Thyroid gland (tissue), 4 donors: ENCODE measurements around the gene SOCS4. TPM values are rescaled to one million over a fixed set of nuclear protein-coding genes. Genes with fewer than 3 reads are reported as not detected.
"Not testable (repeated sequence)": the region's sequence is repeated elsewhere in the genome, so short reads cannot be mapped to it uniquely, and the experiment has no call there.

ENCODE experiments used
- DNase-seq, 2 donors: peaks; one replicate each; pipeline ENCODE4 v3.0.0-alpha.2; 2019
- H3K27ac ChIP-seq, 3 donors: fragments of 200-600 bp; sonication (generic); 1 replicate in 2 of 3; 2 replicates in 1 of 3; pipeline ENCODE4 v1.5.1; 2016 to 2019; ENCODE audit warnings: mild to moderate bottlenecking in 1 of 3, moderate library complexity in 1 of 3
- H3K27me3 ChIP-seq: fragments of 200-600 bp; sonication (generic); one replicate; pipeline ENCODE4 v1.5.1; 2019
- H3K36me3 ChIP-seq, 2 donors: fragments of 200-600 bp; sonication (generic); one replicate each; pipeline ENCODE4 v1.5.1; 2016 to 2019
- H3K4me1 ChIP-seq, 2 donors: fragments of 200-600 bp; sonication (generic); one replicate each; pipeline ENCODE4 v1.5.1; 2017 to 2019
- H3K4me3 ChIP-seq, 3 donors: fragments of 200-600 bp; sonication (generic); replicated peaks in 1 of 3; 1 replicate in 2 of 3; 2 replicates in 1 of 3; pipeline ENCODE4 v1.5.1; 2016; ENCODE audit warnings: mild to moderate bottlenecking in 1 of 3
- H3K9me3 ChIP-seq: fragments of 200-600 bp; sonication (generic); one replicate; pipeline ENCODE4 v1.5.1; 2017
- POLR2A ChIP-seq, 2 donors: fragments of 450-650 bp; IDR thresholded peaks; one replicate each; pipeline ENCODE4 v1.6.1; 2017; ENCODE audit warnings: antibody characterized with exemption in 2 of 2, mild to moderate bottlenecking in 2 of 2, moderate library complexity in 1 of 2
- WGBS, 2 donors: methylation state at CpG; one replicate each; pipeline ENCODE4 v1.1.5; 2017; 5-methylcytosine and 5-hydroxymethylcytosine counted together
- intact Hi-C: fragments of 100-400 bp; cut with DNase I; formaldehyde crosslinking; loops from one replicate; pipeline ENCODE4 v1.15.1; 2023
- total RNA-seq, 4 donors: library from RNA; depleted of rRNA; stranded (reverse); fragments of >200 nt; gene quantifications; one replicate each; pipeline ENCODE4 v1.2.3, GENCODE V29; 2016
- TF ChIP-seq, protein P1 (sequence below), 6 experiments: fragments of 200-600 bp in 3 of 6; fragments of 450-650 bp in 3 of 6; sonication (generic) in 3 of 6; IDR thresholded peaks; one replicate each; pipeline ENCODE4 v1.5.1; 2016 to 2019; ENCODE audit warnings: antibody characterized with exemption in 6 of 6, mild to moderate bottlenecking in 2 of 6, inconsistent platforms in 1 of 6, moderate library complexity in 1 of 6

Gene SOCS4
- total RNA-seq, 4 donors from 2014 or later, result 18.2 to 26.5 (median 19.7) TPM

DNA sequence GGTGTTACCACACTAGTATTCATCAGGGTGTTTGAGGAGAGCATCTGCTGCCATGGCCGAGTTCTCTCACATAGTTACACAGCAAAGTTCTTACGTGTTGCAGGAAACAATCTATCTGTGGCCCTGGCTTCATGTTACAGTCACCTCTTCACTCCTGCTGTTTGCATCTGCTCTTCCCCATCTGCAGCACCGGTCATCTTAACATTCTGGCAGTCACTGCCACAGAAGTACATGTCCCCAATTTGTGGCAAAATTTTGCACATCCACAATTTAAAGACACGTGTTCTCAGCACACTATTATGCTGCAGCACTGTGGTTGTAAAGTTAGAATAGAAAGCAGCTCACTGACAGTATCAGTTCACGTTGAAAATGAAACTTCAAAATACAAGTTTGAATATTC lies 47.6 kb downstream of the SOCS4 start:
- no peak for DNase-seq
- WGBS, 2 donors, result 34% methylated on average over 5 of the region's 5 CpGs

DNA sequence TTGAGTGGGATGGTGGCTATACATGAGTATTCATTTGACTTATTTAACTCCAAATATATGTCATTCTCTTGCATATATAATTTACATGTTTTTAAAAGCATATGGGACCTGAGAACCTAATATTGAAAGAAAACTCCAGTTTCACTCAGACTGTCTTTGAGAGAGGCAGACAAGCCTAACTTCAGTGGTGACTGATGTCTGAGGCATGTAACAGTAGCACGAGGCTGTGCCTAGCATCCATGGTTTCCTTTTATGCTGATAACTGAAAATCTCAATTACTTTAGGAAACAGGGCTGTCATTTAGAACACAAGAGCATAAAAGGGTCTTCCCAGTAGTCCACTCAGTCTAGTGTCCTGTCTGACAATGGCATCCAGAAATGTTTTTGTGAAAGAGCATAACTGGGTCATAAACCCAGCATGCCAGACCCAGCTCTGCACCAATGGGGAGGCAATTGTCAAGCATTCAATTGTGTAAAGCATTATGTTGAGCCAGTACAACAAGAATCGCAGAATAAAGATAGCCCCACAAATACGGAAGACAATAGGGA lies 48.7 kb downstream of the SOCS4 start:
- DNase-seq, result no peak
- intact Hi-C loops, result no loop called here
- TF ChIP-seq, protein P1, sequence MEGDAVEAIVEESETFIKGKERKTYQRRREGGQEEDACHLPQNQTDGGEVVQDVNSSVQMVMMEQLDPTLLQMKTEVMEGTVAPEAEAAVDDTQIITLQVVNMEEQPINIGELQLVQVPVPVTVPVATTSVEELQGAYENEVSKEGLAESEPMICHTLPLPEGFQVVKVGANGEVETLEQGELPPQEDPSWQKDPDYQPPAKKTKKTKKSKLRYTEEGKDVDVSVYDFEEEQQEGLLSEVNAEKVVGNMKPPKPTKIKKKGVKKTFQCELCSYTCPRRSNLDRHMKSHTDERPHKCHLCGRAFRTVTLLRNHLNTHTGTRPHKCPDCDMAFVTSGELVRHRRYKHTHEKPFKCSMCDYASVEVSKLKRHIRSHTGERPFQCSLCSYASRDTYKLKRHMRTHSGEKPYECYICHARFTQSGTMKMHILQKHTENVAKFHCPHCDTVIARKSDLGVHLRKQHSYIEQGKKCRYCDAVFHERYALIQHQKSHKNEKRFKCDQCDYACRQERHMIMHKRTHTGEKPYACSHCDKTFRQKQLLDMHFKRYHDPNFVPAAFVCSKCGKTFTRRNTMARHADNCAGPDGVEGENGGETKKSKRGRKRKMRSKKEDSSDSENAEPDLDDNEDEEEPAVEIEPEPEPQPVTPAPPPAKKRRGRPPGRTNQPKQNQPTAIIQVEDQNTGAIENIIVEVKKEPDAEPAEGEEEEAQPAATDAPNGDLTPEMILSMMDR (IDR thresholded peaks at IDR 0.05), result no peak
- no peak for TF ChIP-seq POLR2A (IDR thresholded peaks at IDR 0.05)
- no peak overlapping the region for H3K4me3 ChIP-seq
- no peaks in the 10 kb centered on the region for H3K27me3 ChIP-seq
- 89 to 95% methylated on average over 3 of the region's 3 CpGs for WGBS, 2 donors
- peaks cover 9 to 19% of the 10 kb centered on the region in 2 donors for H3K4me1 ChIP-seq
- no peak overlapping the region for H3K27ac ChIP-seq
- no peaks in the 10 kb centered on the region for H3K36me3 ChIP-seq
- H3K9me3 ChIP-seq, result no peaks in the 10 kb centered on the region

More for the DNA sequence above, 47.6 kb downstream of the SOCS4 start:
- H3K4me3 ChIP-seq, result no peak overlapping the region
- intact Hi-C loops, result no loop called here
- no peaks in the 10 kb centered on the region for H3K27me3 ChIP-seq
- peaks cover 9 to 19% of the 10 kb centered on the region in 2 donors for H3K4me1 ChIP-seq
- TF ChIP-seq, protein P1 (IDR thresholded peaks at IDR 0.05), result no peak
- no peak for TF ChIP-seq POLR2A (IDR thresholded peaks at IDR 0.05)
- no peaks in the 10 kb centered on the region for H3K9me3 ChIP-seq
- H3K27ac ChIP-seq, result no peak overlapping the region
- no peaks in the 10 kb centered on the region for H3K36me3 ChIP-seq

DNA sequence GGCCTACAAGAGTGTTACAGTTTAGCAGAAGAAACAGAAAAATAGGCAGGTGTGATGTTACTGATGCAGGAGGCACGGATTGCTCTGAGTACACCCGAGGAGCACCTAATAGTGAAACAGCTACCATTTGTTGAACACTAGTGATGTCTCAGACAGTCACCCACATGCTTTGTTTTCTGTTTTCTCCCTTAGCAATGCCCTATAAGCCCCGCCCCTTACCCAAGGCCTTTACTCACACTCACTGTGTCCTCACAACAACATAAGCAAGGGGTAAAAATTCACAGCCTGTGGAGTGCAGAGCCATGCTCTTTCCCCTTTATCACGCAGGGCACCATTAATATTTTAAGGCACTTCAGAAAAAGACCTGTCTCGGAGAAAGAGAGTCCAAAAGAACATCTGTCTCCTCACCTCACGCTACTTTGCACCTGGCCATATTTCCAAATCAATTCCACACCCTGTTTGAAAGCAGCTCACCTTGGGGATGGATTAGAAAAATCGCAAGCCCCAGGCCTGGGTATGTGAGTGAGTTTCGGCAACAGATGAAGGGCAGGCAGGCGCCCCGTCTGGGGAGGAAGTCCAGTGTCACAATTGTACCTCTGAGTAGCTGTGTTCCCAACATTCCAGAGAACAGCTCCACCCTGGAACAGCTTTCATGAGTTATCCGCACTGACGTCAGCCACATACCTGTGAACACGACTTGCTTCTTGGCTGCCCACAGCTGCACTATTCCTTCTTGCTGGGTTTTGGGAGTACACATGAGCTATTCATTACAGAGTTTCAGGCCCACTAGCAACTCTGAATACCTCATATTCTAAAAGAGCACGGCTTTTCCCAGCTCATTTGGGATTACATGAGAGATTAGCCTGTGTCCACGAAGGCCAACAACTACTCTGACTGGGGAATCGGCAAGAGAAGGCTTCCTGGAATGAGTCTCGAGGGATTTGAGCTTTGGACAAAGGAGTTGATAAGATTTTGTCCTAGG lies 50.4 kb downstream of the SOCS4 start:
- intact Hi-C loops, result no loop called here
- H3K9me3 ChIP-seq, result no peaks in the 10 kb centered on the region
- no peak overlapping the region for H3K4me3 ChIP-seq
- no peak for DNase-seq
- peaks cover 0 to 4% of the 10 kb centered on the region in 2 donors for H3K4me1 ChIP-seq
- H3K27ac ChIP-seq, result no peak overlapping the region
- H3K36me3 ChIP-seq, result no peaks in the 10 kb centered on the region
- H3K27me3 ChIP-seq, result no peaks in the 10 kb centered on the region
- WGBS, 2 donors, result 80 to 83% methylated on average over 17 of the region's 17 CpGs
- TF ChIP-seq POLR2A (IDR thresholded peaks at IDR 0.05), result no peak
- TF ChIP-seq, protein P1 (IDR thresholded peaks at IDR 0.05), result no peak

DNA sequence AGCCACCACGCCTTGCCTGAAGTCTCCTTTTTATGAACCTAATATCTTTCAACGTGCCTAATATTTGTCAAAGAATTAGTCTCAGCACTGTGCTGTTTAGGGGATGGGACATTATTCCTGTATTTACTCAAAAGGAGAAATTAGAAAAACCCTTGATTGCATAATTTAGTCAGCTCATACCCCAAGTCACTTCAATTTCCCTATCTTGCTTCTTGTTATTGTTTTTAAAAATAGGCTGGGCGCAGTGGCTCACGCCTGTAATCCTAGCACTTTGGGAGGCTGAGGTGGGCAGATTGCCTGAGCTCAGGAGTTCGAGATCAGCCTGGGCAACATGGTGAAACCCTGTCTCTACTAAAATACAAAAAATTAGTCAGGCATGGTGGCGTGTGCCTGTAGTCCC lies 52.9 kb downstream of the SOCS4 start:
- H3K27ac ChIP-seq, H3K4me3 ChIP-seq, DNase-seq, H3K9me3 ChIP-seq, intact Hi-C loops, H3K27me3 ChIP-seq, H3K36me3 ChIP-seq, H3K4me1 ChIP-seq: not testable (repeated sequence)
- WGBS, 2 donors, result 89 to 91% methylated on average over 6 of the region's 6 CpGs

DNA sequence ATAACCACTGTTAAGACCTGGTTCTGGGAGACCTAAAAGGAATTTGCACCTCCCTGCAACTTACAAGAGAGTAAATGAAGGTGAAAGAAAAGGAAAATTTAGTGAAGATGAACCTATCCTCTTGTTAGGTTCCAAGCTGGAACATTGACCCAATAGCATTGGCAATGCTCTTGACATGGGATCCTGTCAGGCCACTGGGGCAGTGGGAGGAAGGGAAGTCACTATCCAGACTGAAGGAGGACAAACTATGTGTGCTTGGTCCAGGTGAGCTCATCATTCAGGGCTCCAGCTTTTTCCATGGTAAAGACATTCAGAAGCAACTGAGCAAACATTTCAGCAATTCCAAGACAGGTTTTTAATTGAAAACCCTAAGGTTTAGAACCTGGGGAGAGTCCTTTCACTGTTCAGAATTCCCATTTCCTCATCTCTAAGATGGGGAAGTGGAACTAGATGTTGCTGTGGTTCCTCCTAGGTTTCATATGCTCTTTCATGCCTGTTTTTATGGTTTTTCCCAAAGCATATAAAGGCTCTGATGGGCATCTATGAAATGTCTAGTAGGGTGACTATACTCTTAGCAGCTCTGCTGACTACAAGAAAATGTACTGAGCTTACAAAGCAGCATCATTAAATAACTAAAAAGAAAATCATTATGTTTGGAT lies 57.5 kb downstream of the SOCS4 start:
- Histone ChIP-seq H3K27ac (no peak overlapping the region), H3K9me3 (no peaks in the 10 kb centered on the region), H3K4me1 (no peaks in the 10 kb centered on the region), H3K4me3 (no peak overlapping the region), H3K27me3 (no peaks in the 10 kb centered on the region), H3K36me3 (no peaks in the 10 kb centered on the region)
- no peak for DNase-seq
- TF ChIP-seq, protein P1 (IDR thresholded peaks at IDR 0.05), result no peak
- no peak for TF ChIP-seq POLR2A (IDR thresholded peaks at IDR 0.05)
- intact Hi-C loops, result no loop called here
